ENCODE data around the gene YBX2.
"Not testable (repeated sequence)": the region's sequence is repeated elsewhere in the genome, so short reads cannot be mapped to it uniquely, and the experiment has no call there.

Gene YBX2

DNA sequence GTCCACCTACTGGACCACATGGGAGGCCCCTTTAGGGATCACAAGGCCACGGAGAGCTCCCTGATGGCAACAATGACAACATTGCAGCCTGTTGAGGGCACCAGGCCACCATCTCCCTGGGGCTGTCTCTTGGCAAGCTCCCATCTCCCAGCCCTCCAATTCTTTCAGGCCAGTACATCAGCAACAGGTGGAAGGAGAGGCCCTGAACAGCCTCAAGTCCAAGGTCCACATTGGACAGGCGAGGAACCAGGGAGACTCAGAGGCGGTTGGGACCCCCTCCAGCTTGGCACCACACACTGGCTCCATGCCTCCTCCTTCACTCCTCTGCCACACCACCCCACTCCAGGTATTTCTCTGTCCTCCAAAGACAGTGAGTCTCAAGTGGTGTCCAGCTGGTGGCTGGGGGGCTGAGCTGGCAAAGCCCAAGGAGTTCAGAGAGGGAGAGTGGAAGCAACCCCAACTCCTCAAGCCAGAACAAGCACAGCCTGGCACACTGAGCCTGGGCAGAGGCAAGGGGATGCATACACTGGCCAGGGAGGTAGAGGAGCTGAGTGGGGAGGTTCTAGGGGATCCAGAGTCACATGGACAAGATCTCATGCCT, 40.6 kb upstream of the YBX2 start:
- H3K27me3 ChIP-seq (ENCODE audit: insufficient read depth, poor library complexity, severe bottlenecking): no peaks in the 10 kb centered on the region
- DNase-seq (ENCODE audit: low read depth in 1 of 2, low spot score in 1 of 2): no peak
- TF ChIP-seq, protein P1, sequence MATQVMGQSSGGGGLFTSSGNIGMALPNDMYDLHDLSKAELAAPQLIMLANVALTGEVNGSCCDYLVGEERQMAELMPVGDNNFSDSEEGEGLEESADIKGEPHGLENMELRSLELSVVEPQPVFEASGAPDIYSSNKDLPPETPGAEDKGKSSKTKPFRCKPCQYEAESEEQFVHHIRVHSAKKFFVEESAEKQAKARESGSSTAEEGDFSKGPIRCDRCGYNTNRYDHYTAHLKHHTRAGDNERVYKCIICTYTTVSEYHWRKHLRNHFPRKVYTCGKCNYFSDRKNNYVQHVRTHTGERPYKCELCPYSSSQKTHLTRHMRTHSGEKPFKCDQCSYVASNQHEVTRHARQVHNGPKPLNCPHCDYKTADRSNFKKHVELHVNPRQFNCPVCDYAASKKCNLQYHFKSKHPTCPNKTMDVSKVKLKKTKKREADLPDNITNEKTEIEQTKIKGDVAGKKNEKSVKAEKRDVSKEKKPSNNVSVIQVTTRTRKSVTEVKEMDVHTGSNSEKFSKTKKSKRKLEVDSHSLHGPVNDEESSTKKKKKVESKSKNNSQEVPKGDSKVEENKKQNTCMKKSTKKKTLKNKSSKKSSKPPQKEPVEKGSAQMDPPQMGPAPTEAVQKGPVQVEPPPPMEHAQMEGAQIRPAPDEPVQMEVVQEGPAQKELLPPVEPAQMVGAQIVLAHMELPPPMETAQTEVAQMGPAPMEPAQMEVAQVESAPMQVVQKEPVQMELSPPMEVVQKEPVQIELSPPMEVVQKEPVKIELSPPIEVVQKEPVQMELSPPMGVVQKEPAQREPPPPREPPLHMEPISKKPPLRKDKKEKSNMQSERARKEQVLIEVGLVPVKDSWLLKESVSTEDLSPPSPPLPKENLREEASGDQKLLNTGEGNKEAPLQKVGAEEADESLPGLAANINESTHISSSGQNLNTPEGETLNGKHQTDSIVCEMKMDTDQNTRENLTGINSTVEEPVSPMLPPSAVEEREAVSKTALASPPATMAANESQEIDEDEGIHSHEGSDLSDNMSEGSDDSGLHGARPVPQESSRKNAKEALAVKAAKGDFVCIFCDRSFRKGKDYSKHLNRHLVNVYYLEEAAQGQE (IDR thresholded peaks at IDR 0.05; ENCODE audit: insufficient replicate concordance, low read depth): no peak
- no peak for TF ChIP-seq GABPA (IDR thresholded peaks at IDR 0.05; ENCODE audit: low read depth)
- no peak for TF ChIP-seq POLR2AphosphoS5 (IDR thresholded peaks at IDR 0.05; ENCODE audit: low read depth)
- no peak for TF ChIP-seq SPI1 (IDR thresholded peaks at IDR 0.05; ENCODE audit: borderline replicate concordance, low read depth)
- TF ChIP-seq, protein P2, sequence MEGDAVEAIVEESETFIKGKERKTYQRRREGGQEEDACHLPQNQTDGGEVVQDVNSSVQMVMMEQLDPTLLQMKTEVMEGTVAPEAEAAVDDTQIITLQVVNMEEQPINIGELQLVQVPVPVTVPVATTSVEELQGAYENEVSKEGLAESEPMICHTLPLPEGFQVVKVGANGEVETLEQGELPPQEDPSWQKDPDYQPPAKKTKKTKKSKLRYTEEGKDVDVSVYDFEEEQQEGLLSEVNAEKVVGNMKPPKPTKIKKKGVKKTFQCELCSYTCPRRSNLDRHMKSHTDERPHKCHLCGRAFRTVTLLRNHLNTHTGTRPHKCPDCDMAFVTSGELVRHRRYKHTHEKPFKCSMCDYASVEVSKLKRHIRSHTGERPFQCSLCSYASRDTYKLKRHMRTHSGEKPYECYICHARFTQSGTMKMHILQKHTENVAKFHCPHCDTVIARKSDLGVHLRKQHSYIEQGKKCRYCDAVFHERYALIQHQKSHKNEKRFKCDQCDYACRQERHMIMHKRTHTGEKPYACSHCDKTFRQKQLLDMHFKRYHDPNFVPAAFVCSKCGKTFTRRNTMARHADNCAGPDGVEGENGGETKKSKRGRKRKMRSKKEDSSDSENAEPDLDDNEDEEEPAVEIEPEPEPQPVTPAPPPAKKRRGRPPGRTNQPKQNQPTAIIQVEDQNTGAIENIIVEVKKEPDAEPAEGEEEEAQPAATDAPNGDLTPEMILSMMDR (IDR thresholded peaks at IDR 0.05; ENCODE audit: insufficient read depth, low read length): no peak
- H3K4me3 ChIP-seq (replicated peaks; ENCODE audit: insufficient read depth, low read length): no peak overlapping the region
- H3K27ac ChIP-seq (replicated peaks): no peak overlapping the region

DNA sequence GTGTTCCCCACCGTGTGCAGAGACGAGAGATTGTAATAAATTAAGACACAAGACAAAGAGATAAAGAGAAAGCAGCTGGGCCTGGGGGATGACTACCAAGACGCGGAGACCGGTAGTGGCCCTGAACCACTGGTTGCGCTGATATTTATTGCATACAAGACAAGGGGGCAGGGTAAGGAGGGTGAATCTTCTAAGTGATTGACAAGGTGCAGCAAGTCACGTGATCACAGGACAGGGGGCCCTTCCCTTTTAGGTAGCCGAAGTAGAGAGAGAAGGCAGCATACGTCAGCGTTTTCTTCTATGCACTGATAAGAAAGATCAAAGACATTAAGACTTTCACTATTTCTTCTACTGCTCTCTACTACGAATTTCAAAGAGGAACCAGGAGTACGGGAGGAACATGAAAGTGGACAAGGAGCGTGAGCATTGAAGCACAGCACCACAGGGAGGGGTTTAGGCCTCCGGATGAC, 38.2 kb upstream of the YBX2 start:
- DNase-seq (ENCODE audit: low read depth in 1 of 2, low spot score in 1 of 2); H3K27ac ChIP-seq (replicated peaks); H3K4me3 ChIP-seq (replicated peaks; ENCODE audit: insufficient read depth, low read length); H3K27me3 ChIP-seq (ENCODE audit: insufficient read depth, poor library complexity, severe bottlenecking): not testable (repeated sequence)

DNA sequence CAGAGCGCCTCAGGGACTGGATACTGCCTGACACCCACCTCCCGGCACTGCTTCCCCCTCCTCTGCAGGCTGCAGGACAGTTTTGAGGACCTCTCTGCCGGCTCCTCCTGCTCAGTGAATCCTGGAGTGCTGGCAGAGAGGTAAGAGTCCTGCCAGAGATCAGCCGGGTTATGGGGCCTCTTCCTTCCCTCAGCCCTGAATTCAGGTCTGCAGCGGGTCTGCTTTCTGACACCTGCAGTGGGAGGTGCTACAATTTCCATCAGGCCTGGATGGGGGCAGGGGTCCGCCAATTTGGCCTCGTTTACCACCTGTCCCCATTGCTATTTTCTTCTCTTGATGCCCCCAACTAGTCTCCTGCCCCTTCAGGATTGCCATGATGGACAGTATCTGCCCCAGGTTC, 37.7 kb upstream of the YBX2 start:
- DNase-seq (ENCODE audit: low read depth in 1 of 2, low spot score in 1 of 2): no peak
- Histone ChIP-seq H3K27me3 (ENCODE audit: insufficient read depth, poor library complexity, severe bottlenecking) (no peaks in the 10 kb centered on the region), H3K27ac (replicated peaks) (no peak overlapping the region), H3K4me3 (replicated peaks; ENCODE audit: insufficient read depth, low read length) (no peak overlapping the region)
- TF ChIP-seq, protein P2 (IDR thresholded peaks at IDR 0.05; ENCODE audit: insufficient read depth, low read length): no peak
- TF ChIP-seq POLR2AphosphoS5 (IDR thresholded peaks at IDR 0.05; ENCODE audit: low read depth): no peak

DNA sequence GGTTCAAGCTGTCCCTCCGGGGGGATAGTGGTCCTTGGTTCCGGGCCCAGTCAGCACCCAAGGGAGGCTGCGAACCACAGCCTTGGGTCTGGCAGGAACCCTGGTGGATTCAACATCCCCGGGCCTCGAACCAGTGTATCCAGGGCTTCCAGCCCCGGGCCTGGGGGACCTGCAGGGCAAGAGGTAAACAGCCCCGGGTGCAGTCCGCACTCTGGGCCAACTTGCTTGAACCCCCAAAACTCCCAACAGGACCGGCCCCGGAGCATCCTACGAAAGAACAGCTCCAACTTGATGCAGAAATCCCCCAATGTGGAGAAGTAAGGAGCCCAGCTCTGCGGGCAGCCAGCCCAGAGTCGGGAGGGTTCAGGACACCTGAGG, 36.2 kb upstream of the YBX2 start:
- peak overlapping the region; percentile 85 for H3K27ac ChIP-seq (replicated peaks)
- peak overlapping the region; percentile 77 for H3K4me3 ChIP-seq (replicated peaks; ENCODE audit: insufficient read depth, low read length)
- TF ChIP-seq POLR2AphosphoS5 (IDR thresholded peaks at IDR 0.05; ENCODE audit: low read depth) (no peak), GABPA (IDR thresholded peaks at IDR 0.05; ENCODE audit: low read depth) (no peak), SPI1 (IDR thresholded peaks at IDR 0.05; ENCODE audit: borderline replicate concordance, low read depth) (no peak)
- TF ChIP-seq, protein P1 (IDR thresholded peaks at IDR 0.05; ENCODE audit: insufficient replicate concordance, low read depth): no peak
- TF ChIP-seq, protein P2 (IDR thresholded peaks at IDR 0.05; ENCODE audit: insufficient read depth, low read length): no peak

More for the DNA sequence above, 36.2 kb upstream of the YBX2 start:
- no peak for DNase-seq (ENCODE audit: low read depth in 1 of 2, low spot score in 1 of 2)
- no peaks in the 10 kb centered on the region for H3K27me3 ChIP-seq (ENCODE audit: insufficient read depth, poor library complexity, severe bottlenecking)

Data from HL-60 (cell line).